B cell (primary cell): ENCODE data around the gene TRPM8. TPM values are rescaled to one million over a fixed set of nuclear protein-coding genes. Genes with fewer than 3 reads are reported as not detected.

Experiments used
- ATAC-seq: fragments of 200-7000 bp; cut with Tn5 transposase; one replicate; pipeline ENCODE4 v1.10.0; 2021; ENCODE audit warnings: low read depth, mild to moderate bottlenecking, moderate number of reproducible peaks, moderate library complexity
- CTCF ChIA-PET: fragments of 350-600 bp; sonication (Branson Sonifier 250); formaldehyde crosslinking; loops from one replicate; lab custom pipeline; 2021; ENCODE audit warnings: antibody characterized with exemption, inconsistent platforms; lab: Charles Lee
- POLR2A ChIA-PET: fragments of 350-600 bp; sonication (Branson Sonifier 250); formaldehyde crosslinking; loops from one replicate; lab custom pipeline; 2021; ENCODE audit warnings: antibody characterized with exemption; lab: Charles Lee
- DNase-seq: peaks from one replicate; pipeline ENCODE4 v3.0.0; 2013
- H2AFZ ChIP-seq: 2 replicates; pipeline ENCODE4 v1.6.1; 2012; ENCODE audit warnings: mild to moderate bottlenecking, low read depth, low read length; ENCODE audit not compliant: insufficient read depth, poor library complexity, severe bottlenecking
- H3K27ac ChIP-seq, 2 donors: 1 replicate in 1 of 2; 2 replicates in 1 of 2; pipeline ENCODE4 v1.5.1; 2012 to 2013; ENCODE audit warnings: low read length in 2 of 2, mild to moderate bottlenecking in 2 of 2, moderate library complexity in 1 of 2
- H3K27me3 ChIP-seq, 4 experiments: fragments of 200-600 bp in 1 of 4; sonication (generic) in 1 of 4; replicated peaks in 1 of 4; 1 replicate in 2 of 4; 2 replicates in 2 of 4; pipeline versions ENCODE4 v1.6.1 to v1.7.0; 2013 to 2016; ENCODE audit warnings: low read length in 3 of 4, mild to moderate bottlenecking in 2 of 4, mixed read lengths in 1 of 4, moderate library complexity in 1 of 4; ENCODE audit not compliant: insufficient read depth in 4 of 4, control insufficient read depth in 3 of 4; ENCODE audit errors: control extremely low read depth in 1 of 4
- H3K36me3 ChIP-seq, 2 experiments: replicated peaks in 1 of 2; 1 replicate in 1 of 2; 2 replicates in 1 of 2; pipeline versions ENCODE4 v1.6.1 to v1.7.1; 2013; ENCODE audit warnings: low read length in 1 of 2; ENCODE audit not compliant: insufficient read depth in 2 of 2, control insufficient read depth in 1 of 2; ENCODE audit errors: control extremely low read depth in 1 of 2, extremely low read depth in 1 of 2
- H3K4me1 ChIP-seq, 2 donors: fragments of 200-600 bp in 1 of 2; sonication (generic) in 1 of 2; 1 replicate in 1 of 2; 2 replicates in 1 of 2; pipeline versions ENCODE4 v1.5.1 to v1.6.1; 2013 to 2017; ENCODE audit warnings: low read length in 2 of 2; ENCODE audit not compliant: control insufficient read depth in 2 of 2, insufficient read depth in 2 of 2
- H3K4me2 ChIP-seq: replicated peaks from 2 replicates; pipeline ENCODE3; 2012; ENCODE audit warnings: mild to moderate bottlenecking, low read depth, low read length; ENCODE audit not compliant: poor library complexity, severe bottlenecking
- H3K4me3 ChIP-seq, 5 experiments: fragments of 200-600 bp in 1 of 5; sonication (generic) in 1 of 5; 1 replicate in 3 of 5; 2 replicates in 2 of 5; pipeline versions ENCODE4 v1.5.1 to v1.7.0; 2011 to 2016; ENCODE audit warnings: low read length in 4 of 5, mild to moderate bottlenecking in 4 of 5, low read depth in 2 of 5, control low read depth in 1 of 5, moderate library complexity in 1 of 5; ENCODE audit not compliant: insufficient read depth in 1 of 5; ENCODE audit errors: control extremely low read depth in 1 of 5, extremely low read depth in 1 of 5
- H3K79me2 ChIP-seq: fragments of 200-600 bp; sonication (generic); one replicate; pipeline ENCODE4 v1.6.0; 2016; ENCODE audit warnings: low read length; ENCODE audit not compliant: control insufficient read depth, insufficient read depth
- H3K9ac ChIP-seq: fragments of 200-600 bp; sonication (generic); 2 replicates; pipeline ENCODE4 v1.6.1; 2017; ENCODE audit warnings: mild to moderate bottlenecking, low read length, moderate library complexity
- H3K9me3 ChIP-seq, 3 donors: one replicate each; pipeline versions ENCODE4 v1.6.1 to v1.7.1; 2013; ENCODE audit warnings: low read length in 2 of 3; ENCODE audit not compliant: control insufficient read depth in 2 of 3, insufficient read depth in 1 of 3; ENCODE audit errors: control extremely low read depth in 1 of 3
- H4K20me1 ChIP-seq: 2 replicates; pipeline ENCODE4 v1.6.0; 2012; ENCODE audit warnings: mild to moderate bottlenecking, low read length; ENCODE audit not compliant: insufficient read depth, control insufficient read depth, poor library complexity, severe bottlenecking
- H3K27ac Mint-ChIP-seq: one replicate; pipeline ENCODE4 v1.8.0; 2021; ENCODE audit warnings: mixed read lengths
- H3K27me3 Mint-ChIP-seq: one replicate; pipeline ENCODE4 v1.8.0; 2021; ENCODE audit warnings: mixed read lengths
- H3K4me1 Mint-ChIP-seq: one replicate; pipeline ENCODE4 v1.8.0; 2021; ENCODE audit warnings: mixed read lengths
- H3K4me3 Mint-ChIP-seq: one replicate; pipeline ENCODE4 v1.8.0; 2021; ENCODE audit warnings: mixed read lengths
- H3K9me3 Mint-ChIP-seq: one replicate; pipeline ENCODE4 v1.8.0; 2022; ENCODE audit warnings: mixed read lengths; ENCODE audit not compliant: insufficient read depth
- CTCF ChIP-seq: fragments of 200-600 bp; IDR thresholded peaks from one replicate; pipeline ENCODE4 v1.8.0; 2022; ENCODE audit warnings: antibody characterized with exemption, mild to moderate bottlenecking
- EZH2 ChIP-seq: IDR thresholded peaks from 2 replicates; pipeline ENCODE4 v1.6.1; 2012; ENCODE audit warnings: borderline replicate concordance, low read depth, mild to moderate bottlenecking, moderate library complexity, low read length; ENCODE audit not compliant: insufficient read depth, poor library complexity, severe bottlenecking
- WGBS: methylation state at CpG from one replicate; pipeline ENCODE4 v1.1.5; 2013; ENCODE audit warnings: missing lambda C conversion rate; ENCODE audit not compliant: insufficient coverage; 5-methylcytosine and 5-hydroxymethylcytosine counted together
- intact Hi-C: fragments of 100-400 bp; cut with micrococcal nuclease; formaldehyde crosslinking; loops from one replicate; pipeline ENCODE4 v1.10.0; 2022
- polyA plus RNA-seq: library from polyadenylated mRNA; depleted of rRNA; stranded (reverse); fragments of >200 nt; gene quantifications from 2 replicates; pipeline ENCODE4 v1.2.3, GENCODE V29; 2012
- total RNA-seq, 2 donors: library from RNA; stranded (reverse); fragments of 120-200 nt in 1 of 2; gene quantifications; 1 replicate in 1 of 2; 2 replicates in 1 of 2; pipeline versions ENCODE4 v1.2.3 to v1.2.4, GENCODE V29; 2013 to 2022

TRPM8 gene
- total and polyA plus RNA-seq, 2 donors (not counting 1 experiment from before 2014, with no cell fraction given) = not detected

GRCh38 chr2:233935426-233935825 is 18.3 kb downstream of the TRPM8 start:
- CTCF ChIA-PET = no interaction called here
- Histone ChIP-seq H3K27ac (no peak overlapping the region), H3K4me1 (peaks cover 5 to 6% of the 10 kb centered on the region in 2 donors), H3K9ac (no peak overlapping the region), H3K4me3 (no peak overlapping the region), H3K79me2 (no peaks in the 10 kb centered on the region), H3K4me2 (no peak overlapping the region), H3K27me3 (peaks cover 0 to 48% (median 29%) of the 10 kb centered on the region in 4 experiments), H3K36me3 (no peaks in the 10 kb centered on the region), H4K20me1 (no peaks in the 10 kb centered on the region), H3K9me3 (no peaks in the 10 kb centered on the region), H2AFZ (no peak overlapping the region)
- POLR2A ChIA-PET = no interaction called here
- DNase-seq (no peak), ATAC-seq (no peak)
- peaks cover 81% of the 10 kb centered on the region for H3K27me3 Mint-ChIP-seq
- intact Hi-C loops = no loop called here
- 80% methylated on average over 1 of the region's 1 CpG for WGBS
- H3K9me3 Mint-ChIP-seq = no peaks in the 10 kb centered on the region
- peaks cover 12% of the 10 kb centered on the region for H3K4me1 Mint-ChIP-seq
- TF ChIP-seq CTCF (no peak), EZH2 (no peak)
- H3K4me3 Mint-ChIP-seq = no peak overlapping the region
- no peak overlapping the region for H3K27ac Mint-ChIP-seq

- H3K4me2 ChIP-seq = no peak overlapping the region
- intact Hi-C loops = no loop called here
- no peak overlapping the region for H3K4me3 ChIP-seq
- Mint-ChIP-seq H3K9me3 (no peaks in the 10 kb centered on the region), H3K4me1 (peaks cover 18% of the 10 kb centered on the region), H3K27me3 (peaks cover 81% of the 10 kb centered on the region), H3K4me3 (no peak overlapping the region), H3K27ac (no peak overlapping the region)
- no peaks in the 10 kb centered on the region for H3K79me2 ChIP-seq
- ATAC-seq (no peak), DNase-seq (no peak)
- TF ChIP-seq EZH2 (no peak), CTCF (no peak)
- H3K27me3 ChIP-seq = peaks cover 0 to 47% (median 29%) of the 10 kb centered on the region in 4 experiments
- CTCF ChIA-PET = no interaction called here
- no peak overlapping the region for H2AFZ ChIP-seq
- H3K9me3 ChIP-seq = no peaks in the 10 kb centered on the region
- H3K9ac ChIP-seq = no peak overlapping the region
- H3K4me1 ChIP-seq = peaks cover 5 to 6% of the 10 kb centered on the region in 2 donors
- no peak overlapping the region for H3K27ac ChIP-seq
- no peaks in the 10 kb centered on the region for H3K36me3 ChIP-seq
- WGBS = 93% methylated on average over 3 of the region's 7 CpGs
- no peaks in the 10 kb centered on the region for H4K20me1 ChIP-seq
- POLR2A ChIA-PET = no interaction called here
Observed at GRCh38 chr2:233936089-233936488, 18.9 kb downstream of the TRPM8 start.
